Measurements from ENCODE around the gene SRL.

The SRL gene

DNA sequence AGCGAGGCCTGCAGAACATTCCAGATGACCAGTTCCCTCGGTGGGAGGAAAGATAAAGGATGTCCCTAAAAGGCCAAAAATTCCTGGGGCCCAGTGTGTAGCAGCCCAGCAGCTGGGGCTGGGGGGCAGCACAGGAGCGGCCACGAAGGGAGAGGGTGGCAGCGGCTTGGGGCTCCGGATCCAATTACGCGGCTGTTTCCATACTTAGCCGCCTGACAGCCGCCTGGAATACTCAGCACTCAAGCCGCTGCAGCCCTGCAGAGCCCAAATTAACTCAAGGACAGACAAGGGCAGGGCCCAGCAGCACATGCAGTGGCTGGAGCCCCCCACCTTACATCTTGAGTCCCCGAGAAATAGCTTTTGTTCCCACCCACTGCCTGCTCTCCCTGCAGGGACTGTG is 1.3 kb downstream of the SRL start:
- no peak for TF ChIP-seq CTCF (IDR thresholded peaks at IDR 0.05; ENCODE audit: insufficient read depth, low read depth, low read length, missing control alignments)
- no peak for DNase-seq (ENCODE audit: low read depth)
- no peak overlapping the region for H3K4me3 ChIP-seq (ENCODE audit: low read depth, low read length)

- DNase-seq (ENCODE audit: low read depth), result no peak
- TF ChIP-seq CTCF (IDR thresholded peaks at IDR 0.05; ENCODE audit: insufficient read depth, low read depth, low read length, missing control alignments), result no peak
- H3K4me3 ChIP-seq (ENCODE audit: low read depth, low read length), result no peak overlapping the region
Measured at GRCh38 chr16:4239682-4240175, 2.2 kb downstream of the SRL start.

DNA sequence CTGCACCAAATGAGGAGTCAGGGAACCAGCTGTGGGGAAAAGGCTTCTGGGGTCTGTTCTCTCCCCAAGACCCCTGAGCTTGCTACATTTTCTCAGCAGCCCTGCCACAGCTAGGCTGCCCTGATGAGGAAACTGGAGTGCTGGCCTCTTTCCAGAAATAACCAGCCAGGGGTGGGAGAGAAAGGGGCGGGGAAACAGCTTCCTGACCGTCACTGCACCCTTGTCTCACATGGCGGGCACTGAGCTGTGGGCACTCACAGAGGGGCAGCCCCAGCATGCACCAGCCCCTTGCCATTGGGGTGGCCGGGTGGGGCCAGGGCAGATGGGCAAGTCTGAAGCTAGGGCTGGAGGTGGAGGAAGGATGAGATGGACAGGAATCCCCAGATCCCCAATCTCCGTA is 2.9 kb downstream of the SRL start:
- no peak overlapping the region for H3K4me3 ChIP-seq (ENCODE audit: low read depth, low read length)
- no peak for TF ChIP-seq CTCF (IDR thresholded peaks at IDR 0.05; ENCODE audit: insufficient read depth, low read depth, low read length, missing control alignments)
- DNase-seq (ENCODE audit: low read depth), result no peak

DNA sequence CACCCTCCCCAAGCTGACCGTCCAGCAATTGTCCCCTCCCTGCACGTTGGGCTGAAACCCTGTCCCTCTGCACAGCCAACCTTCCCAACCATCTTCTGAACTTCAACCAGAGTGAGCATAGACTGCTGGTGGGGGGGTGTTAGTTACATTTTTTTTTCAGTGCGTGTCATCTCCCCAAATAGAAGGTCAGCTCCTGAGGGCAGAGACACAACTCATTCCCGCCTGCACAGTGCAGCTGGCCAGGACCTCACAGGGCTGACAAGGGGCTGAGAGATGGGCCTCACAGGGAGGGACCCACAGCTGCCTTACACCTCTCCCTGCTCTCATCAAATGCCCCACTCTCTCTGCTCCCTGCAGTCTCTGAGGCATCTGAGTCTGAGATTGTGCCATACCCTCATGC is 8.4 kb downstream of the SRL start:
- no peak for TF ChIP-seq CTCF (IDR thresholded peaks at IDR 0.05; ENCODE audit: insufficient read depth, low read depth, low read length, missing control alignments)
- DNase-seq (ENCODE audit: low read depth), result no peak
- no peak overlapping the region for H3K4me3 ChIP-seq (ENCODE audit: low read depth, low read length)

DNA sequence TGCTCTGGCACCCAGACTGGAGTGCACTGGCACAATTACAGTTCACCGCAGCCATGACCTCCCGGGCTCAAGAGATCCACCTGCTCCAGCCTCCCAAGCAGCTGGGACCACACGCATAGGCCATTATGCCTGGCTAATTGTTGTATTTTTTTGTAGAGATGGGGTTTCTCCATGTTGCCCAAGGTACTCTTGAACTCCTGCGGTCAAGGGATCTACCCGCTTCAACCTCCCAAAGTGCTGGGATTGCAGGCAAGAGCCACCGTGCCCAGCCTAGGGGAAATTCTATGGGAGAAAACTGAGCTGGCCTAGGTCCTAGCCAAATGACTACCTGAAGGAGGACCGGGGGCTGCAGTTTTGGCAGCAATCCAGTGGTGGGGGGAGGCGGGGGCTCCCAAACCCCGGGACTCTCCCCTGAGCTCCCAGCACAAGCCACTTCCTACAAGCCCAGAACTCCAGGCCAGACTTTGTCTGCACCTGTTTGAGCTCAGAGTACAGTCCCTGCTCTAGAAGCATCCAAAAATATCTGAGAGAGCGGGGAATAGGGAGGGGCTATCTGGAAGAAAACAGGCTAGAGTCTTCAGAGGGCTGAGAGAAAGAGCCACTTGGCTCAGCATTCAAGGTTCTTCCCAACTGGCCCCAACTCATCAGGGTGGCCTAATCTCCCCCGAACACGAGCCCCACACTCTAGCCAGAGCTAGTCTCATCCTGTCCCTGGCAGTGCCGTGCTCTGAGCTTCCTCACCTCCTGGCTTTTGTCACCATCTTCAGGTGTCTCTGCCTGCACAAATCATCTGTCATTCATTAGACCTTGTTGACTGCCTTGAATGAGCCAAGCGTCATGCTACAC is 9.1 kb downstream of the SRL start:
- H3K4me3 ChIP-seq (ENCODE audit: low read depth, low read length), result no peak overlapping the region
- TF ChIP-seq CTCF (IDR thresholded peaks at IDR 0.05; ENCODE audit: insufficient read depth, low read depth, low read length, missing control alignments), result no peak
- no peak for DNase-seq (ENCODE audit: low read depth)

DNA sequence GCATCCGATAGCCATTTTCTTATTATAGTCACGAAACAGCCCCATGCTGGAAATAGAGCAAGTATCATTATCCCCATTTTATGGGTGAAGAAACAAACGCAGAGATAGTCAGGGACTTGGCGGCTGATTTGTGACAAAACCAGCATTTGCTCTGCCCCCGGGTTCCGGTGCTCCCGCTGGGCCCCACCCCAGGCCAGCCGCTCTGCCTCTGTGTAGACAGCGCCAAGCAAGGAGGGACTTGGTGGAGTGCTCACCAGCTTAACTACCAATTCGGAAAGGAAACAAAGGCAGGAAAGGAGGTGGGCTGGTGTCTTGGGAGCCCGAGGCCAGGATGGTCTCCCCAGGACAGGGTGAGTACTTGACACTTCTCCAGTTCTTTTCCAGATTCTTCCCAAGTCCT is 10.0 kb downstream of the SRL start:
- no peak for DNase-seq (ENCODE audit: low read depth)
- no peak overlapping the region for H3K4me3 ChIP-seq (ENCODE audit: low read depth, low read length)
- TF ChIP-seq CTCF (IDR thresholded peaks at IDR 0.05; ENCODE audit: insufficient read depth, low read depth, low read length, missing control alignments), result no peak

DNA sequence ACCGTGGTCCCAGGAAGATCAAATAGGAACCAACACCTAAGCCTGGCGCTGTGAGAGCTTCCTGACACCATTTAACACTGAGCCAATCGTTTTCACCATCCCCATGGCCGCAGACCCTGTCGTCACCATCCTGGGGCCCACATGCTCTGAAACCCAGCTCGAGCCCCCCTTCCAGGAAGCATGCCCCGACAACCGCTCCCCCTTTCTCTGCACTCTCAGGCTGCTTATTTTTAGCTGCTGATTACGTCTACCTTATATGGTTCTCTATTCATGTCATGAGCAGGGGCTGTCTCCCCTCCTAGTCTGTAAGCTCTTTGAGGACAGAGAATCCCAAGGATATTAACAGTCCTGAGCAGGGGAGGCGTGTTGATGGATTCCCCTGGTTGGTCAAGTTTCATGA is 10.5 kb downstream of the SRL start:
- DNase-seq (ENCODE audit: low read depth), result no peak
- no peak for TF ChIP-seq CTCF (IDR thresholded peaks at IDR 0.05; ENCODE audit: insufficient read depth, low read depth, low read length, missing control alignments)
- no peak overlapping the region for H3K4me3 ChIP-seq (ENCODE audit: low read depth, low read length)
